HG02981 (cell line): ENCODE data around the gene AKR1C1.
"Not testable (repeated sequence)": the region's sequence is repeated elsewhere in the genome, so short reads cannot be mapped to it uniquely, and the experiment has no call there.

Experiments used
- ATAC-seq: cut with Tn5 transposase; IDR thresholded peaks from one replicate; pipeline ENCODE4 v1.9.1; 2021; ENCODE audit warnings: mild to moderate bottlenecking, moderate library complexity; ENCODE audit not compliant: unreplicated experiment

The AKR1C1 gene

GRCh38 chr10:5014200-5014910 lies 51.1 kb downstream of the AKR1C1 start:
- not testable (repeated sequence) for ATAC-seq

GRCh38 chr10:5014936-5015335 lies 51.7 kb downstream of the AKR1C1 start:
- no peak for ATAC-seq

GRCh38 chr10:5018134-5018533 lies 54.9 kb downstream of the AKR1C1 start:
- no peak for ATAC-seq

- ATAC-seq, result not testable (repeated sequence)
These were observed 55.6 kb downstream of the AKR1C1 start for GRCh38 chr10:5018671-5019277.

GRCh38 chr10:5019770-5020612 lies 56.8 kb downstream of the AKR1C1 start:
- ATAC-seq, result not testable (repeated sequence)

- ATAC-seq, result not testable (repeated sequence)
These were observed 58.5 kb downstream of the AKR1C1 start for GRCh38 chr10:5021624-5022290.

- ATAC-seq, result no peak
These were observed 60.1 kb downstream of the AKR1C1 start for GRCh38 chr10:5023177-5023805.

- not testable (repeated sequence) for ATAC-seq
These were observed 62.3 kb downstream of the AKR1C1 start for GRCh38 chr10:5025461-5025881.

- no peak for ATAC-seq
These were observed 67.8 kb downstream of the AKR1C1 start for GRCh38 chr10:5030989-5031388.

GRCh38 chr10:5031588-5031987 lies 68.4 kb downstream of the AKR1C1 start:
- ATAC-seq, result not testable (repeated sequence)

GRCh38 chr10:5032444-5032843 lies 69.2 kb downstream of the AKR1C1 start:
- ATAC-seq, result not testable (repeated sequence)
